ENCODE results near the gene EFHC1. TPM values are rescaled to one million over a fixed set of nuclear protein-coding genes. Genes with fewer than 3 reads are reported as not detected.

EFHC1 gene
- polyA plus RNA-seq, 1 donor from 2014 or later: 173 TPM

DNA sequence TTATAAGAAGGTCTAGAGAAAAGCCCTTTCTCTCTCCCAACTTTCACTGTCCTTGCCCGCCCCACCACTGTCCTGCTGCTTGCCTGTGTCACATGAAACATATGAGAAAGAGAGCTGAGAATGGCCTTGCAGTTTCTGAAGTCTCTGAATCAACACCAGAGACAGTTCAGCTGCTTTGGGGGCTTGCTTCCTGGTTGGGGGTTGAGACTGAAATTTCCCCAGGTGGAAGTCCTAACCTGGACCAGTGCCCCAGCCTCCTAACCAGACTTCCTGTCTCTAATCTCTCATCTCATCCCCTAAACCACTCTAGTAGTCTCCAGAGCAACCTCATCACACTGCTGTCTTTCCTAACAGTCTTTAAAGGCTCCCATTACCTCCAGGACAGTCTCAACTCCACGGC is 146.1 kb downstream of the EFHC1 start:
- TF ChIP-seq EP300 (conservative IDR thresholded peaks at IDR 0.05; ENCODE audit: poor library complexity, severe bottlenecking): no peak
- TF ChIP-seq SMC3 (conservative IDR thresholded peaks at IDR 0.05; ENCODE audit: poor library complexity): no peak
- no peak for TF ChIP-seq POLR2AphosphoS5 (IDR thresholded peaks at IDR 0.05)
- no peak for TF ChIP-seq EZH2 (IDR thresholded peaks at IDR 0.05; ENCODE audit: borderline replicate concordance, insufficient read depth, low read length, poor library complexity, severe bottlenecking)
- TF ChIP-seq, protein P1, sequence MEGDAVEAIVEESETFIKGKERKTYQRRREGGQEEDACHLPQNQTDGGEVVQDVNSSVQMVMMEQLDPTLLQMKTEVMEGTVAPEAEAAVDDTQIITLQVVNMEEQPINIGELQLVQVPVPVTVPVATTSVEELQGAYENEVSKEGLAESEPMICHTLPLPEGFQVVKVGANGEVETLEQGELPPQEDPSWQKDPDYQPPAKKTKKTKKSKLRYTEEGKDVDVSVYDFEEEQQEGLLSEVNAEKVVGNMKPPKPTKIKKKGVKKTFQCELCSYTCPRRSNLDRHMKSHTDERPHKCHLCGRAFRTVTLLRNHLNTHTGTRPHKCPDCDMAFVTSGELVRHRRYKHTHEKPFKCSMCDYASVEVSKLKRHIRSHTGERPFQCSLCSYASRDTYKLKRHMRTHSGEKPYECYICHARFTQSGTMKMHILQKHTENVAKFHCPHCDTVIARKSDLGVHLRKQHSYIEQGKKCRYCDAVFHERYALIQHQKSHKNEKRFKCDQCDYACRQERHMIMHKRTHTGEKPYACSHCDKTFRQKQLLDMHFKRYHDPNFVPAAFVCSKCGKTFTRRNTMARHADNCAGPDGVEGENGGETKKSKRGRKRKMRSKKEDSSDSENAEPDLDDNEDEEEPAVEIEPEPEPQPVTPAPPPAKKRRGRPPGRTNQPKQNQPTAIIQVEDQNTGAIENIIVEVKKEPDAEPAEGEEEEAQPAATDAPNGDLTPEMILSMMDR (IDR thresholded peaks at IDR 0.05; ENCODE audit: poor library complexity, severe bottlenecking): no peak
- TF ChIP-seq, protein P2, sequence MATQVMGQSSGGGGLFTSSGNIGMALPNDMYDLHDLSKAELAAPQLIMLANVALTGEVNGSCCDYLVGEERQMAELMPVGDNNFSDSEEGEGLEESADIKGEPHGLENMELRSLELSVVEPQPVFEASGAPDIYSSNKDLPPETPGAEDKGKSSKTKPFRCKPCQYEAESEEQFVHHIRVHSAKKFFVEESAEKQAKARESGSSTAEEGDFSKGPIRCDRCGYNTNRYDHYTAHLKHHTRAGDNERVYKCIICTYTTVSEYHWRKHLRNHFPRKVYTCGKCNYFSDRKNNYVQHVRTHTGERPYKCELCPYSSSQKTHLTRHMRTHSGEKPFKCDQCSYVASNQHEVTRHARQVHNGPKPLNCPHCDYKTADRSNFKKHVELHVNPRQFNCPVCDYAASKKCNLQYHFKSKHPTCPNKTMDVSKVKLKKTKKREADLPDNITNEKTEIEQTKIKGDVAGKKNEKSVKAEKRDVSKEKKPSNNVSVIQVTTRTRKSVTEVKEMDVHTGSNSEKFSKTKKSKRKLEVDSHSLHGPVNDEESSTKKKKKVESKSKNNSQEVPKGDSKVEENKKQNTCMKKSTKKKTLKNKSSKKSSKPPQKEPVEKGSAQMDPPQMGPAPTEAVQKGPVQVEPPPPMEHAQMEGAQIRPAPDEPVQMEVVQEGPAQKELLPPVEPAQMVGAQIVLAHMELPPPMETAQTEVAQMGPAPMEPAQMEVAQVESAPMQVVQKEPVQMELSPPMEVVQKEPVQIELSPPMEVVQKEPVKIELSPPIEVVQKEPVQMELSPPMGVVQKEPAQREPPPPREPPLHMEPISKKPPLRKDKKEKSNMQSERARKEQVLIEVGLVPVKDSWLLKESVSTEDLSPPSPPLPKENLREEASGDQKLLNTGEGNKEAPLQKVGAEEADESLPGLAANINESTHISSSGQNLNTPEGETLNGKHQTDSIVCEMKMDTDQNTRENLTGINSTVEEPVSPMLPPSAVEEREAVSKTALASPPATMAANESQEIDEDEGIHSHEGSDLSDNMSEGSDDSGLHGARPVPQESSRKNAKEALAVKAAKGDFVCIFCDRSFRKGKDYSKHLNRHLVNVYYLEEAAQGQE (IDR thresholded peaks at IDR 0.05; ENCODE audit: borderline replicate concordance): no peak
- TF ChIP-seq TAF1 (IDR thresholded peaks at IDR 0.05; ENCODE audit: low read depth): no peak
- no peak for TF ChIP-seq MXI1 (conservative IDR thresholded peaks at IDR 0.05; ENCODE audit: poor library complexity, severe bottlenecking)
- no peak for TF ChIP-seq RAD21 (conservative IDR thresholded peaks at IDR 0.05)
- no peaks in the 10 kb centered on the region for H3K27me3 ChIP-seq (ENCODE audit: insufficient read depth, low read depth, low read length)
- no peak overlapping the region for H2AFZ ChIP-seq (ENCODE audit: low read depth, low read length)
- no peaks in the 10 kb centered on the region for H4K20me1 ChIP-seq (ENCODE audit: insufficient read depth)
- no peaks in the 10 kb centered on the region for H3K9me2 ChIP-seq (ENCODE audit: insufficient read depth, low read length)
- H3K9me3 ChIP-seq (ENCODE audit: low read length): no peaks in the 10 kb centered on the region
- no peak overlapping the region for H3K9ac ChIP-seq (ENCODE audit: low read length)
- no peak overlapping the region for H3K27ac ChIP-seq (ENCODE audit: low read length)
- no peaks in the 10 kb centered on the region for H3K79me2 ChIP-seq (replicated peaks; ENCODE audit: insufficient read depth, low read length)
- no peak overlapping the region for H3K4me2 ChIP-seq (ENCODE audit: low read length)
- no peak overlapping the region for H3K4me3 ChIP-seq (ENCODE audit: low read length)
- no peaks in the 10 kb centered on the region for H3K36me3 ChIP-seq (ENCODE audit: insufficient read depth, low read length)
- H3F3A ChIP-seq (ENCODE audit: insufficient read depth, low read length, poor library complexity, severe bottlenecking): no peaks in the 10 kb centered on the region

DNA sequence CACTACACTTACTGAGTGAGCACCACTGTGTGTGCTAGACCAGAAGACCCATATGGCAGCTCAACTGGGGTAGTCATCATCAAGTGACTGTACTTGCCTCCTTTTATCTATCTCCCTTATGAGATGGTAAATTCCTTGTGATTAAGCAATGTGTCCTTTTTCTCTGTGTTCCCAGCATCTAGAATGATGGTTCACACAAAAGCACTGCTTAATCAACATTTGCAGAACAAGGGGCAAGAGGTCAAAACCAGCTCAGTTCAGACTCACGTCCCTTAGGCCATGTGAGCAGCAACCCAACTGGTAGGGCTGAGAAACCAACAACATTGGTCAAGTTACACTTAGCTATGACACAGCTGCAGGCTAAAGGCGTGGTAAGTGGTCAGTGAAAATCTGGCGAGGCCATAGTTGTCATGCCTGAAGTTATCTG is 146.7 kb downstream of the EFHC1 start:
- Histone ChIP-seq H3K79me2 (replicated peaks; ENCODE audit: insufficient read depth, low read length) (no peaks in the 10 kb centered on the region), H3K4me2 (ENCODE audit: low read length) (no peak overlapping the region), H3K36me3 (ENCODE audit: insufficient read depth, low read length) (no peaks in the 10 kb centered on the region), H4K20me1 (ENCODE audit: insufficient read depth) (no peaks in the 10 kb centered on the region), H3F3A (ENCODE audit: insufficient read depth, low read length, poor library complexity, severe bottlenecking) (no peaks in the 10 kb centered on the region), H3K27ac (ENCODE audit: low read length) (no peak overlapping the region), H3K4me3 (ENCODE audit: low read length) (no peak overlapping the region), H3K9me2 (ENCODE audit: insufficient read depth, low read length) (no peaks in the 10 kb centered on the region), H2AFZ (ENCODE audit: low read depth, low read length) (no peak overlapping the region), H3K9me3 (ENCODE audit: low read length) (no peaks in the 10 kb centered on the region), H3K27me3 (ENCODE audit: insufficient read depth, low read depth, low read length) (no peaks in the 10 kb centered on the region), H3K9ac (ENCODE audit: low read length) (no peak overlapping the region)
- TF ChIP-seq EP300 (conservative IDR thresholded peaks at IDR 0.05; ENCODE audit: poor library complexity, severe bottlenecking): no peak
- TF ChIP-seq POLR2AphosphoS5 (IDR thresholded peaks at IDR 0.05): no peak
- TF ChIP-seq EZH2 (IDR thresholded peaks at IDR 0.05; ENCODE audit: borderline replicate concordance, insufficient read depth, low read length, poor library complexity, severe bottlenecking): no peak
- TF ChIP-seq MXI1 (conservative IDR thresholded peaks at IDR 0.05; ENCODE audit: poor library complexity, severe bottlenecking): no peak
- no peak for TF ChIP-seq TAF1 (IDR thresholded peaks at IDR 0.05; ENCODE audit: low read depth)
- TF ChIP-seq, protein P2 (IDR thresholded peaks at IDR 0.05; ENCODE audit: borderline replicate concordance): no peak
- TF ChIP-seq, protein P1 (IDR thresholded peaks at IDR 0.05; ENCODE audit: poor library complexity, severe bottlenecking): no peak
- TF ChIP-seq RAD21 (conservative IDR thresholded peaks at IDR 0.05): no peak
- TF ChIP-seq SMC3 (conservative IDR thresholded peaks at IDR 0.05; ENCODE audit: poor library complexity): no peak

All from neural cell (in vitro differentiated cells).